ENCODE results near the gene ATP9A. TPM values are rescaled to one million over a fixed set of nuclear protein-coding genes. Genes with fewer than 3 reads are reported as not detected.

Gene ATP9A
- total RNA-seq, 2 experiments from 2014 or later = 1.1 to 1.3 TPM

DNA sequence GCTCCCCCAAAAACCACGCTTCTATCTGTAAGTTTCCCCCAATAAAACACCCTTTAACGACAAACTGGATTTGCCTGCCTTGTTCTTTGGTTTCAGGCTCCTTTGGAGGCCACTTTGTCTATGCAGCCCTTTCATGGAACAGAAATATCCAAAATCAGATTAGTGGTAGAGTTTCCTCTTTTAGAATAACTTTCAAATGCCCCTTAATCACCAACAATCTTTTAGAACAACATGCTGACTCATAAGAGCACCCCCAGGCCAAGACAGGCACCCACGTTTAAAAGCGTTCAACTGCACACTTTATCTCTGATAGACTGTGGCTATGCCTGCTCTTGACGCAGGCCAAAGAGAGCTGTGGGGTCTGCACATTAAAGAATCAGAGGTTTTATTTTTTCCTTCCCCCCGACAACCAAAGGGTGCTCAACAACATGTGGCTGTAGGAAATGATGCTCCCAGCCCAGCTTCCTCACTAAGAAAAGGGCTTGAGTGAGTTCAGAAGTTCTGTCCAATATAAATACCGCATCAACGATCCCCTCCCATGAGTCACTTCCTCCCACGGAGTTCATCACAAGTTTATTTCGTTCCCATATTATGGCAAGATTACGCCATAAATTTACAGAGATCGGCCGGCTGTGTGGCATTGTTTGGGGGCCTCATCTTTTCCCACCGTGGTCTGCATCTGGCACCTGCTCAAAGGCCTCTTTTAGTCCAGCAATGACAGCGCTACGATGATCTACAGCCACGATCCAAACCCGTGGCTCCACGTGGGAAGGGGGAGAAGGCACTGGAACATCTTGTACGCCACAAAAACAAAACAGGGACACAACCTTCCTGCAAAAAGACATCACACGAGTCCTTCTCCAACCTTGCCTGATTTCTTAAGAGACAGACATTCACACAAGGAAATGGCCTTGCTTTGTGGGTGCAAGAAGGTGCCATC lies 136.9 kb downstream of the ATP9A start:
- H3K9me3 Mint-ChIP-seq = no peaks in the 10 kb centered on the region
- peaks cover 16% of the 10 kb centered on the region for H3K27me3 Mint-ChIP-seq
- POLR2A ChIA-PET = no interaction called here
- ATAC-seq (ENCODE audit: low read depth) (peak; percentile 62), DNase-seq (no peak)
- no peaks in the 10 kb centered on the region for H3K36me3 Mint-ChIP-seq
- H3K4me1 Mint-ChIP-seq = peaks cover 22% of the 10 kb centered on the region
- no peak overlapping the region for H3K27ac Mint-ChIP-seq
- H3K4me3 Mint-ChIP-seq = peak overlapping the region; percentile 0

DNA sequence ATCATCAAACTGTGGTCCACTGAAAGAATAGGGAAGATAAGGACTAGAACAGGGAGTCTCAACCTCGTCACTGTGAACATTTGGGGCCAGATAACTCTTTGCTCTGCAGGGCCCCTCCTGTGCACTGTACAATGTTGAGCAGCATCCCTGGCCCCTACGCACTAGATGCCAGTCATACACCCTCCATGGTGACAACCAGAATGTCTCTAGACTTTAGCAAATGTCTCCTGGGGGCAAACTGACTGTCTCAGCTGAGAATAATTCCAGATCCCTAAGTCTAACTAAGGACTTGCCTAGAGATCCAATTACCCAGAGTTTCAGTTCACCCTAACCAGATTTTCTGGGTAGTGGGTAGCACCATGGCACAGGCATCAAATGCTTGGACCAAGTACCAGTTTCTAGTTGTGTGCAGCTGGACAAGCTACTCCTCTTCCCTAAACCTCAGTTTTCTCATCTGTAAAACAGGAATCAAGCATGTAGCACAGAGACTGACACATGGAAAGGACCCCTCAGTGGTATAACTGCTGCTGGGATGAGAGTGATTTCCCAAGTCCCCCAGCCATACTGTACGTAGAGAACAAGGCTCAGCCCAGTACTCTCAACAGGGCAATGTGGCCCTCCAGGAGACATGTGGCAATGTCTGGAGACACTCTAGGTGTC lies 138.7 kb downstream of the ATP9A start:
- H3K27ac Mint-ChIP-seq = no peak overlapping the region

DNA sequence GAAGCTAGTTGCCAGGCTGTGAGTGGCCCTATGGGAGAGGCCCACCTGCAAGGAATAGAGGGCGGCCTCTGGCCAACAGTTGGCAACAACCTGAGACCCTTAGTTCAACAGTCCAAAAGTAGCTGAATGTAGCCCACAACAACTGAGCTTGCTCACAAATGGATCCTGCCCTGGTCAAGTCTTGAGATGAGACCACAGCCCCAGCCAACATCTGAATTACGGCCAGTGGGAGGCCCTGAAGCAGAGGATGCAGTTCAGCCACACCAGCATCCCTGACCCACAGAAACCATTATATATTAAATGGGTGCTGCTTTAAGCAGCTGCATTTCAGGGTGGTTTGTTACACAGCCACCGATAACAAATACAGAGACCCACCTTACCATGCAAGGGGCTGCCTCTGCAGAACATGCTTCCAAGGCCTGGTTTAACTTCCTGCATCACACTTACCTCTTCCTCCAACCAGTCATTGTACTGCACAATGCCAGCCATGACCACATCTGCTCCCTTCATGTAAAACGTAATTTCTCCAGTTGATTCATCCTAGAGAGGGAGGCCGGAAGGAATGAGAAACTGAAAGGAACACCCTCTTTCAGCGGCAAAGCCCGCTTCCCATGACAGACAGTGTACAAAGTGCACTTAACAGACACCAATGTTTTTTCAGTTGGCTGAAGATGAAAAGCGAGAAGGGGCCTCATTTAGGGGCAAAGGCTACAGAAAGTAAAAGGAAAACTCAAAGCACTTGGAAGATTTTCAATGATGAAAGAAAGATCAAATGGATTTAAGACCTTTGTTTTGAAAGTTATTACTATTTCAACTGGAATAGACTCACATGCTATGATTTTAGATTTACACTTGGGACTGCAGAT lies 139.4 kb downstream of the ATP9A start:
- POLR2A ChIA-PET = no interaction called here
- Mint-ChIP-seq H3K4me3 (no peak overlapping the region), H3K27me3 (peaks cover 13% of the 10 kb centered on the region), H3K9me3 (no peaks in the 10 kb centered on the region), H3K4me1 (peaks cover 22% of the 10 kb centered on the region), H3K36me3 (no peaks in the 10 kb centered on the region), H3K27ac (no peak overlapping the region)
- no peak for DNase-seq
- no peak for ATAC-seq (ENCODE audit: low read depth)

More for the DNA sequence above, 138.7 kb downstream of the ATP9A start:
- DNase-seq (no peak), ATAC-seq (ENCODE audit: low read depth) (no peak)
- H3K4me1 Mint-ChIP-seq = peaks cover 22% of the 10 kb centered on the region
- no peaks in the 10 kb centered on the region for H3K36me3 Mint-ChIP-seq
- peaks cover 16% of the 10 kb centered on the region for H3K27me3 Mint-ChIP-seq
- no peaks in the 10 kb centered on the region for H3K9me3 Mint-ChIP-seq
- H3K4me3 Mint-ChIP-seq = no peak overlapping the region
- POLR2A ChIA-PET = no interaction called here

DNA sequence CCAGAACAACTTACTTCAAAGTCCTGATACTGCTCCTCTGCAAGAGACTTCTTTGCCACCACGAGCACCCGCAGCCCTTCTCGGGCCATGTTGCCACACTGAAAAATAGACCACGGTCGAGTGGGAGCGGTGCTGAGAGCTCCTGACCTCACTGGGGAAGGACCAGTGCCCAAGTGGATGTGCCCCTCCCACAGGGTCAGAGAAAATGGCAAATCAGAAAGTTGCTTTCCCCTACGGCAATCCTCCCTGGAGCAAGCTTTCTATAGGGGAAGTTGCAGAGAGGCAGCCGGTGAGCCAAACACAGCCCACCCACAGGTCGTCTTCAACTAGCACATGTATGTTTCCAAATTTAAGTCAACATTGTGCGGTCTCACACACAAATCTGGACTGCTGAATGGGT lies 140.6 kb downstream of the ATP9A start:
- H3K4me1 Mint-ChIP-seq = peaks cover 21% of the 10 kb centered on the region
- H3K27me3 Mint-ChIP-seq = peaks cover 5% of the 10 kb centered on the region
- no peak overlapping the region for H3K27ac Mint-ChIP-seq
- H3K9me3 Mint-ChIP-seq = no peaks in the 10 kb centered on the region
- H3K4me3 Mint-ChIP-seq = no peak overlapping the region
- no peaks in the 10 kb centered on the region for H3K36me3 Mint-ChIP-seq
- POLR2A ChIA-PET = no interaction called here
- DNase-seq (no peak), ATAC-seq (ENCODE audit: low read depth) (no peak)

DNA sequence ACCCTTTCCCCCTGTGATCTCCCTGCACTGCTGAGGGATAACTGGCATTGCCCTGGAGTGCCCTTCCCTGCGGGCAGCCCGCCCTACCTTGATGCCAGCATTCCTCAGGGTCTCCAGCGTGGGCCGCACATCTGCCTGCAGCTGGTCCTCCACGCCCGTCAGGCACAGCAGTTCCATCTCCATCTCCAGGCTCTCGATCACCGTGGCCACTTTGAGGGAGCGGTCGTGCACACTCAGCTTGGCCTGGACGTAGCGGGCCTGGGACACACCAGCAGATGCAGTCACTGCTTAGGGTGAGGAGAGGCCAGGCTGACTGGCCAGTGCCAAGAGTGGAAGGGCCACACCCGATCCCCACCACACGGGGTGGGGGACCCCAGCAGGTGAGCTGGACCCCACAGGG lies 143.1 kb downstream of the ATP9A start:
- Mint-ChIP-seq H3K4me3 (no peak overlapping the region), H3K36me3 (no peaks in the 10 kb centered on the region), H3K27ac (no peak overlapping the region), H3K9me3 (no peaks in the 10 kb centered on the region), H3K4me1 (peaks cover 5% of the 10 kb centered on the region), H3K27me3 (no peaks in the 10 kb centered on the region)
- ATAC-seq (ENCODE audit: low read depth) (no peak), DNase-seq (no peak)
- POLR2A ChIA-PET = no interaction called here

DNA sequence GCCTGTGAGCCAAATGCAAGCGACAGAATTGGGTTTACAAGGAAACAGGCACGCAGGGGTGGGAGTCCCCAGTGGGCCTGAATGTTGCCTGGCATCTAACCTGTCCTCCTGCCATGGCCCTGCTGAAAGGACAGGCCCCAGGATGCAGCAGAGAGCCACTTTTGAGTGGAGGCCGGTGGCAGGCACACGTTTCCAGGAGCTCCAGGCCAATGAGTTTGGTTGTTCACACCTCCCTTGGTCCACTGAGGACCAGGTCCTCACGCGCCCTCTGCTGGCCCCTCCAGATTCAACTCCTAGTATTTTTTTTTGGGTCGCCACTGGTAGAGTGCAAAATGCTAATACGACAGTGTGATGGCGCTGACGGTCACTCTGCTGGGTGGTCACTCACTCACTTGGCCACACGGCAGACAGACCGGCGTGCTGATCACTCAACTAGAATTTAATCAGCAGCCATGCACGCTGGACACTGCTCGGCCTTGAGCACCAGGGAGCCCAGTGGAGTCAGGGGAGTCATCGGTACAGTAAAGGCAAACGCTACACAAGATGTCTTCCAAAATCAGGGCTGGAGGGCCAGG lies 143.9 kb downstream of the ATP9A start:
- Mint-ChIP-seq H3K27me3 (no peaks in the 10 kb centered on the region), H3K9me3 (no peaks in the 10 kb centered on the region), H3K4me1 (peaks cover 4% of the 10 kb centered on the region), H3K4me3 (no peak overlapping the region), H3K27ac (no peak overlapping the region), H3K36me3 (no peaks in the 10 kb centered on the region)
- DNase-seq = peak; percentile 69
- POLR2A ChIA-PET = no interaction called here
- ATAC-seq (ENCODE audit: low read depth) = peak; percentile 61

DNA sequence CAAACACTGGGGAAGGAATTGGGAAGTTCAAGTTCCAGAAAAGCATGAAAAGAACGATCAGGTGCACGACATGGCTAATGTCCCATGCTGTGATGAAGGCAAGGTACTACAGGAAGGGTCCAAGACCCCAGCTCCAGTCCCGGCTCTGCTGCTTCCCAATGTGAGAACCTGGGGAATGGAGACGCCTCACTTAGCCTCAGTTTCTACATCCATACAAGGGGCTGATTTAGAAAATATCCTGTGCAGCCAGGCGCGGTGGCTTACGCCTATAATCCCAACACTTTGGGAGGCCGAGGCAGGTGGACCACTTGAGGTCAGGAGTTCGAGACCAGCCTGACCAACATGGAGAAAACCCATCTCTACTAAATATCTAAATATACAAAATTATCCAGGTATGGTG lies 144.9 kb downstream of the ATP9A start:
- no peaks in the 10 kb centered on the region for H3K9me3 Mint-ChIP-seq
- no peak overlapping the region for H3K4me3 Mint-ChIP-seq
- DNase-seq = no peak
- H3K36me3 Mint-ChIP-seq = no peaks in the 10 kb centered on the region
- no peak overlapping the region for H3K27ac Mint-ChIP-seq
- POLR2A ChIA-PET = interaction anchor here (1.0 kb wide), 1 partner anchor 309 kb away, joined by 3 read pairs; no protein-coding TSS in a partner anchor
- no peak for ATAC-seq (ENCODE audit: low read depth)
- no peaks in the 10 kb centered on the region for H3K4me1 Mint-ChIP-seq
- H3K27me3 Mint-ChIP-seq = no peaks in the 10 kb centered on the region

DNA sequence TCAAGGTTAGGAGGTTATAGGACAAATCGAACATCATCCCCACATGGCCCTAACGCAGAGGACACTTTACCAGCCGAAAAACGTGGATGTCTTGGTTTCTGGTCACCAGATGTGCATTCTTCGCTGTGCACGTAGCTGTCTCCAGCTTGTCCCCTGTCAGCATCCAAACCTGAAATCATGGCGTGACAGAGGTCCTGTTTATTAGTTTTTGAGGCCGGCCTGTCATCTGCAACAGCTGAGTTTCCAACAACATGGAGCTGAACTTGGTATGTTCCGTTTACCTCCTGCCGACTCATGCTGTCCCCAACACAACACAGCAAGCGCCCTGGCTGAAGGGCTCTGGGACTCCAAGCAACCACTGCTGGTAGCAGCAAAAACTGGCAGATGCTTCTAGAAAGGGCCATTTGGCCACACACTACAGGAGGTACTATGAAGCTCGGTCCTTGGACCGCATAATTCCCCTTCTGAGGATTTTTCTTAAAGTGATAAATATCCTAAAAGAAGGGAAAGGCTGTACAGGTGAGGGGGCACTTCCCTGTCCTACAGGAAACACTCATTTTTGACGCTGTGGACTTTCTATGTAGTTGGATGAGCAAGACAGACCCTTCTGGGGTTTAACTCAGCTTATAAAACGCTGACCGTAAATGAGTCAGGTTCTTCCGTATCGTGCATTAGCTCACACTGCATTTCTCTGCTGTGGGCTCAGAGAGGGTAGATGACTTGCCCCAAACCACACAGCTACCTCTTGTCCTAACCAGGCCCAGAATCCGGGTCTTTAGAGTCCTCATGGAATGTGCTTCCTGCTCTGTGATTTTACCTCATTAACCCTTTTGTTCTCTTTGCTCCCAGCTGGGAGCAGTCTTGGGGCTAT lies 146.0 kb downstream of the ATP9A start:
- Mint-ChIP-seq H3K36me3 (no peaks in the 10 kb centered on the region), H3K9me3 (no peaks in the 10 kb centered on the region)
- POLR2A ChIA-PET = interaction anchor here (1.0 kb wide), 1 partner anchor 308 kb away, joined by 3 read pairs; no protein-coding TSS in a partner anchor

DNA sequence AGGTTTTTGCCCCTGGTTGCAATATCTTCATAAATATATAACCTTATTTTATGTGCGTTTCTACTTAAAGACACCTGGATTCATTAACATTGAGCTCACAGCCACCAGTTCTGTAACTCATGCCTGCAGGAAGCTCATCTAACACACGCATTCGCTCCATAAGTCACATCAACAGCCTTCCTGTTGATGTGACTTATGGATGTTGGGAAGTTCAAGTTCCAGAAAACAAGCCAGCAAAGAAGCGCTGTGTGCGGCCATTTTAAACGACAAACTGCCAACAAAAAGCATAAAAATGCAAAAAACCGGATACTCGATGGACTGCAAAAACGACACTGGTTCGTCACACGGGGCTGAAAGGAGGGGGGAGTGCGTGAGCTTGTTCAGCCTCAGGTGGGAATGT lies 147.8 kb downstream of the ATP9A start:
- POLR2A ChIA-PET = interaction anchor here (0.8 kb wide), 1 partner anchor 248 kb away, joined by 6 read pairs; no protein-coding TSS in a partner anchor

More for the DNA sequence above, 146.0 kb downstream of the ATP9A start:
- ATAC-seq (ENCODE audit: low read depth) (no peak), DNase-seq (no peak)
- no peaks in the 10 kb centered on the region for H3K27me3 Mint-ChIP-seq
- no peaks in the 10 kb centered on the region for H3K4me1 Mint-ChIP-seq
- no peak overlapping the region for H3K27ac Mint-ChIP-seq
- H3K4me3 Mint-ChIP-seq = no peak overlapping the region

DNA sequence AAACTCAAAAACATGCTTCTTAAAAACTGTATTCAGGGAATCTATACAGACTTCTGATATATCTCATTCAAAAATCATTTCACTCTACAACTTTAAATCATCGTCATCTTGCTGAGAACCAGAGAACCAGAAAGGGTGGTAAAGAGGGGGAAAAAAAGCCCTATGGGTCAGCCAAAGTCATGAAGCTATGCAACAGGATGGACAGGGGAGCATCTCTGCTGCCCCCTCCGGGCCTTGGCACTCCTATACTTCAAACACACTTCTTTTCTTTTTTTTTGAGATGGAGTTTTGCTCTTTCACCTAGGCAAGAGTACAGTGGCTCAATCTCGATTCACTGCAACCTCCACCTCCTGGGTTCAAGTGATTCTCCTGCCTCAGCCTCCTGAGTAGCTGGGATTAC lies 152.1 kb downstream of the ATP9A start:
- POLR2A ChIA-PET = no interaction called here
- Mint-ChIP-seq H3K4me1 (no peaks in the 10 kb centered on the region), H3K27ac (no peak overlapping the region)

More for the DNA sequence above, 147.8 kb downstream of the ATP9A start:
- no peaks in the 10 kb centered on the region for H3K9me3 Mint-ChIP-seq
- no peaks in the 10 kb centered on the region for H3K27me3 Mint-ChIP-seq
- DNase-seq (no peak), ATAC-seq (ENCODE audit: low read depth) (no peak)
- no peaks in the 10 kb centered on the region for H3K4me1 Mint-ChIP-seq
- no peak overlapping the region for H3K27ac Mint-ChIP-seq
- H3K36me3 Mint-ChIP-seq = no peaks in the 10 kb centered on the region
- H3K4me3 Mint-ChIP-seq = no peak overlapping the region

DNA sequence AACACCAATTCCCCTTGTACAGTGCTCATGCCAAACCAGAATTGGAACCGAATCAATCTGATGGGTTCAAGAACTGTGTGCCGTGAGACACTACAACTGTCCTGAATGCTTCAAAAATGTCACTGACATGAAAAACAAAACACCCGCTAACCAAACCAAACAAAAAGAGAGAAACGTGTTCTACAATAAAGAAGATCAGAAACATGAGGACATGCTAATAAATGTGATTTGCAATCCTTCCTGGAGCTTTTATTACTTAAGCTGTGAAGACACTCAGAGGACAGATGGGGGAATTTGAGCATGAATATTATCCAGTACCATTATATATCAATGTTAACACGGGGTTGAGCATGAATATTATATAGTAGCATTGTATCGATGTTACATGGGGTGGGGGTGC lies 153.5 kb downstream of the ATP9A start:
- no peak for DNase-seq
- peaks cover 20% of the 10 kb centered on the region for H3K27me3 Mint-ChIP-seq
- no peak overlapping the region for H3K4me3 Mint-ChIP-seq
- H3K27ac Mint-ChIP-seq = no peak overlapping the region
- H3K9me3 Mint-ChIP-seq = no peaks in the 10 kb centered on the region
- ATAC-seq (ENCODE audit: low read depth) = no peak
- no peaks in the 10 kb centered on the region for H3K4me1 Mint-ChIP-seq
- H3K36me3 Mint-ChIP-seq = no peaks in the 10 kb centered on the region
- POLR2A ChIA-PET = no interaction called here

More for the DNA sequence above, 152.1 kb downstream of the ATP9A start:
- DNase-seq = no peak
- no peak for ATAC-seq (ENCODE audit: low read depth)
- H3K9me3 Mint-ChIP-seq = no peaks in the 10 kb centered on the region
- H3K36me3 Mint-ChIP-seq = no peaks in the 10 kb centered on the region
- H3K27me3 Mint-ChIP-seq = peaks cover 11% of the 10 kb centered on the region
- H3K4me3 Mint-ChIP-seq = no peak overlapping the region

DNA sequence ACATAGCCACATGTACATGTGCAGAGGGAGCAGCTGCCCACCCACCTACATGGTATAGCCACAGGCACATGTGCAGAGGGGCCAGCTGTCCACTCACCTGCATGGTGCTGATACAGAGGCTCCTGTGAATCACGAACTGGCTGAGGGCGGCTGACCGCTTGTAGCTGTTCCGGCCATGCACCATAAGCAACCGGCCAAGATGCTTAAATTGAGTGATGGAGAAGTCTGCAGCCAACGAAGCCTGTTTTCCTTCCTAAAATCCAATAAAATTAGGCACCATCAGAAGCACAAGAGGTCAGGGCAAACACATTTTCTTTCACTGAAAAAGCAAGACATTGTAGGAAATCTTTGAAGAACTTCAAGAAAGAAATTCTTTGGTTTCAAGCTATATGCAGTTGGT lies 154.6 kb downstream of the ATP9A start:
- no peak overlapping the region for H3K4me3 Mint-ChIP-seq
- POLR2A ChIA-PET = no interaction called here
- H3K4me1 Mint-ChIP-seq = no peaks in the 10 kb centered on the region
- no peak overlapping the region for H3K27ac Mint-ChIP-seq
- no peaks in the 10 kb centered on the region for H3K36me3 Mint-ChIP-seq
- H3K9me3 Mint-ChIP-seq = no peaks in the 10 kb centered on the region
- no peak for DNase-seq
- no peak for ATAC-seq (ENCODE audit: low read depth)
- peaks cover 28% of the 10 kb centered on the region for H3K27me3 Mint-ChIP-seq
